DOHH2 (cell line): ENCODE data around the gene MED13L.

Experiments
- CTCF ChIP-seq: fragments of 200-600 bp; sonication (generic); IDR thresholded peaks from one replicate; pipeline ENCODE4 v1.5.1; 2014; ENCODE audit warnings: antibody characterized with exemption, mild to moderate bottlenecking, low read depth, low read length; ENCODE audit not compliant: poor library complexity, severe bottlenecking
- EZH2phosphoT487 ChIP-seq: fragments of 200-600 bp; sonication (generic); IDR thresholded peaks from 2 replicates; pipeline ENCODE4 v1.6.1; 2017; ENCODE audit warnings: borderline replicate concordance, mild to moderate bottlenecking, antibody characterized with exemption, low read length, moderate library complexity, mixed read lengths

DNA sequence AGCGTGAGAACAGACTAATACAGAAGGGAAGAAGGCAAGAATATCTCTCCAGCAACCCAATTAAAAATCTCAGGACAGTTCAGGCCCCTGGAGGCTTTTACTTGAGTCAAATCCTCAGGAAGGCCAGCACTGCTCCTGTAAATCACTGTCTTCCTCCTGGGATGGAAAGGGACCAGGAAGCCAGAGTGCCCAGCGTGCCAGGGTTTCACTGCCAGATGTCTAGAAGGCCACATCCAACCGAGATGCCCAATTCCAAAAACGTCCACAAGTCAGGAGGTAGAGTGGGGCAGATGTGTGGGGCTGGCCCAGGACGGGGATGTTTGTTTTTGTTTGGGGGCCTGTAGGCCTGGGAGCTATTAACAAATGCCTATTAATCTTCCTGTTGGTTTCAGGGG is 332.0 kb downstream of the MED13L start:
- TF ChIP-seq CTCF (no peak), EZH2phosphoT487 (no peak)
